ENCODE results near the gene KRTAP5-5.
"Not testable (repeated sequence)": the region's sequence is repeated elsewhere in the genome, so short reads cannot be mapped to it uniquely, and the experiment has no call there.

The KRTAP5-5 gene

DNA sequence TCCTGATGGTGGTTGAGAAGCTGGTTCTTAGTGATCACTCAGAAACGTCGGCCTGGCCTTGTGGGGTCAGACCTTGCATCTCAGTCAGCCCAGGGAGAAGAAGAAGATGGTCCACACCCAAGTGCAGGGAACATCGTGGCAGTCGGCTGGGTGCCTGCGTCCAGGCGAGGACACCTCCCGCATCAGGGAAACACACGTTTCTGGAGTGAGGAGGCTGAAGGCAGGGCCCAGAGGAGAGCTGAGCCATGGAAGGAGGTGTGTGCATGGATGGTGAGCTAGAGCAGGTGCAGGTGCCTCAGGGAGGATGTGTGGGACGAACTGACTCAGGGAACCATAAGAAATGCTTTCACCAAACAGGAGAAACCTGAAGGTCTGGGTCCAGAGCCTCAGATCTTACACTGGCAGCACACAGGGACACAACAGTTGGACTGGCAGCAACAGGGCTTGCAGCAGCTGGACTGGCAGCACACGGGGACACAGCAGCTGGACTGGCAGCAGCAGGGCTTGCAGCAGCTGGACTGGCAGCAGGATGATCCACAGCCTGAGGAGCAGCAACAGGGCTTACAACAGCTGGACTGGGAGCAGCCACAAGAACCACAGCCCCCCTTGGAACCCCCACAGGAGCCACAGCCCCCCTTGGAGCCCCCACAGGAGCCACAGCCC lies 32.1 kb upstream of the KRTAP5-5 start:
- FAIRE-seq, result no peak
- DNase-seq (ENCODE audit: insufficient read length, low spot score), result no peak
- no peak for TF ChIP-seq POLR2AphosphoS5 (IDR thresholded peaks at IDR 0.05; ENCODE audit: low read depth, low read length)
- TF ChIP-seq POLR2A (IDR thresholded peaks at IDR 0.05; ENCODE audit: low read depth, low read length), result no peak
- no peak for TF ChIP-seq SPI1 (IDR thresholded peaks at IDR 0.05; ENCODE audit: low read depth, low read length)

DNA sequence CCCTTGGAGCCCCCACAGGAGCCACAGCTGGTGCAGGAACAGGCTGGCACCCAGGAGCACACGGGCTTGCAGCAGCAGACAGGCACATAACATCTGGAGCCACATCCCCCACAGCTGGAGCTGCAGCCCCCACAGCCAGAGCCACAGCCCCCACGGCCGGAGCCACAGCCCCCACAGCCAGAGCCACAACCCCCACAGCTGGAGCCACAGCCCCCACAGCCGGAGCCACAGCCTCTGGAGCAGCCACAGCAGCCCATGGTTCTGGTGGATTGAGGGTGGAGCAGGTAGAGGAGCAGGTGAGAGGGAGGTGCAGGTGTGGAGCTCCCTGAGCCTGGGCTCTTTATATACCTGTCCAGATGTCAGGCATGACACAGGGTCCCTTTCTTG lies 31.6 kb upstream of the KRTAP5-5 start, which contains the start of gene KRTAP5-2:
Gene KRTAP5-2, minus strand, starts transcription at position 301 of the 387 bp plus-strand sequence. Its CDS starts 44 bp downstream, at position 257.
- FAIRE-seq (no peak), DNase-seq (ENCODE audit: insufficient read length, low spot score) (no peak)
- TF ChIP-seq POU2F2 (IDR thresholded peaks at IDR 0.05; ENCODE audit: low read depth, low read length) (no peak), TAF1 (IDR thresholded peaks at IDR 0.05; ENCODE audit: low read depth, low read length) (no peak), POLR2A (IDR thresholded peaks at IDR 0.05; ENCODE audit: low read depth, low read length) (no peak), POLR2AphosphoS5 (IDR thresholded peaks at IDR 0.05; ENCODE audit: low read depth, low read length) (no peak), PAX5 (IDR thresholded peaks at IDR 0.05; ENCODE audit: insufficient read depth, low read length, severe bottlenecking) (no peak), SPI1 (IDR thresholded peaks at IDR 0.05; ENCODE audit: low read depth, low read length) (no peak)

- not testable (repeated sequence) for DNase-seq (ENCODE audit: insufficient read length, low spot score); FAIRE-seq
These were observed 31.2 kb upstream of the KRTAP5-5 start for GRCh38 chr11:1598406-1598805.

DNA sequence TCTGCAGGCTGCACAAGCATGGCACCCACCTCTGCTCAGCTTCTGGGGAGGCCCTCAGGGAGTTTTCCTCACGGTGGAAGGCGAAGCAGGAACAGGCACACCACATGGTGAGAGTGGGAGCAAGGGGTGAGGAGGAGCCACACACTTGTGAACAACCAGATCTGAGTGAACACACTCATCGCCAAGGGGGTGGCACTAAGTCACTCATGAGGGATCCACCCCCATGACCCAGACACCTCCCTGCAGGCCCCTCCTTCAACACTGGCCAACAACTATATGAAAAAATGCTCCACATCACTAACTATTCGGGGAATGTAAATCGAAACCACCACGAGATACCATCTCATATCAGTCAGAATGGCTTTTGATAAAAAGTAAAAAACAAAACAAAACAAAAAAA lies 30.8 kb upstream of the KRTAP5-5 start:
- TF ChIP-seq POU2F2 (IDR thresholded peaks at IDR 0.05; ENCODE audit: low read depth, low read length) (no peak), POLR2AphosphoS5 (IDR thresholded peaks at IDR 0.05; ENCODE audit: low read depth, low read length) (no peak), POLR2A (IDR thresholded peaks at IDR 0.05; ENCODE audit: low read depth, low read length) (no peak), PAX5 (IDR thresholded peaks at IDR 0.05; ENCODE audit: insufficient read depth, low read length, severe bottlenecking) (no peak)
- FAIRE-seq (no peak), DNase-seq (ENCODE audit: insufficient read length, low spot score) (no peak)

- TF ChIP-seq TAF1 (IDR thresholded peaks at IDR 0.05; ENCODE audit: low read depth, low read length), result no peak
- no peak for TF ChIP-seq POLR2A (IDR thresholded peaks at IDR 0.05; ENCODE audit: low read depth, low read length)
- TF ChIP-seq POU2F2 (IDR thresholded peaks at IDR 0.05; ENCODE audit: low read depth, low read length), result no peak
- TF ChIP-seq PAX5 (IDR thresholded peaks at IDR 0.05; ENCODE audit: insufficient read depth, low read length, severe bottlenecking), result no peak
- no peak for TF ChIP-seq SPI1 (IDR thresholded peaks at IDR 0.05; ENCODE audit: low read depth, low read length)
- DNase-seq (ENCODE audit: insufficient read length, low spot score) (no peak), FAIRE-seq (no peak)
These were observed 28.9 kb upstream of the KRTAP5-5 start for GRCh38 chr11:1600626-1601025.

DNA sequence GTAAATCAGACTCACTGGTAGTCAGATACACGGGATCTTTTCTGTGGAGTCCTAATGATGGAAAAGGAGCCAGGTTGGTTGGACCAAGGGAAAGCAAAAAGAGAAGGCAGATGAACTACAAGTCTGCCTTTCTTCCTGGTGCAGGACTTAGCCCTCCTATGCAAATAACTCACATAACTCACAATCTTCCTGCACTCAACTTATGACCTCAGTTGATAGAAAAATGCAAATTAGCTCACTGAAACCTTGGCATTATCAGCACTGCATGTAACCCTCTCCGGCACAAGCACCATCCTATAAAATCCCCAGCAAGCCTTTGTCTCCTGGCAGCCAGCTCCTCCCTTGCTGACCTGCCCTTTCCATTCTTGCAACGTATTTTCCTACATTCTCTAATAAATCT lies 27.9 kb upstream of the KRTAP5-5 start:
- FAIRE-seq, result peak; percentile 84
- DNase-seq (ENCODE audit: insufficient read length, low spot score), result not testable (repeated sequence)

GRCh38 chr11:1603629-1604028 lies 25.9 kb upstream of the KRTAP5-5 start:
- FAIRE-seq, result no peak
- no peak for DNase-seq (ENCODE audit: insufficient read length, low spot score)
- no peak for TF ChIP-seq PAX5 (IDR thresholded peaks at IDR 0.05; ENCODE audit: insufficient read depth, low read length, severe bottlenecking)
- no peak for TF ChIP-seq POU2F2 (IDR thresholded peaks at IDR 0.05; ENCODE audit: low read depth, low read length)
- no peak for TF ChIP-seq POLR2A (IDR thresholded peaks at IDR 0.05; ENCODE audit: low read depth, low read length)
- TF ChIP-seq POLR2AphosphoS5 (IDR thresholded peaks at IDR 0.05; ENCODE audit: low read depth, low read length), result no peak
- no peak for TF ChIP-seq SPI1 (IDR thresholded peaks at IDR 0.05; ENCODE audit: low read depth, low read length)
- TF ChIP-seq TAF1 (IDR thresholded peaks at IDR 0.05; ENCODE audit: low read depth, low read length), result no peak

GRCh38 chr11:1604181-1604580 lies 25.4 kb upstream of the KRTAP5-5 start:
- no peak for TF ChIP-seq POLR2A (IDR thresholded peaks at IDR 0.05; ENCODE audit: low read depth, low read length)
- no peak for TF ChIP-seq POU2F2 (IDR thresholded peaks at IDR 0.05; ENCODE audit: low read depth, low read length)
- no peak for TF ChIP-seq SPI1 (IDR thresholded peaks at IDR 0.05; ENCODE audit: low read depth, low read length)
- no peak for TF ChIP-seq TAF1 (IDR thresholded peaks at IDR 0.05; ENCODE audit: low read depth, low read length)
- DNase-seq (ENCODE audit: insufficient read length, low spot score) (no peak), FAIRE-seq (no peak)

- no peak for FAIRE-seq
- DNase-seq (ENCODE audit: insufficient read length, low spot score), result no peak
- TF ChIP-seq POLR2AphosphoS5 (IDR thresholded peaks at IDR 0.05; ENCODE audit: low read depth, low read length) (no peak), TAF1 (IDR thresholded peaks at IDR 0.05; ENCODE audit: low read depth, low read length) (no peak), POLR2A (IDR thresholded peaks at IDR 0.05; ENCODE audit: low read depth, low read length) (no peak), SPI1 (IDR thresholded peaks at IDR 0.05; ENCODE audit: low read depth, low read length) (no peak), POU2F2 (IDR thresholded peaks at IDR 0.05; ENCODE audit: low read depth, low read length) (no peak), PAX5 (IDR thresholded peaks at IDR 0.05; ENCODE audit: insufficient read depth, low read length, severe bottlenecking) (no peak)
These were observed 24.9 kb upstream of the KRTAP5-5 start for GRCh38 chr11:1604711-1605110.

GRCh38 chr11:1605923-1606322 lies 23.7 kb upstream of the KRTAP5-5 start:
- DNase-seq (ENCODE audit: insufficient read length, low spot score) (peak; percentile 75), FAIRE-seq (peak; percentile 88)
- TF ChIP-seq SPI1 (IDR thresholded peaks at IDR 0.05; ENCODE audit: low read depth, low read length), result peak; percentile 66

GRCh38 chr11:1607156-1607845 lies 22.3 kb upstream of the KRTAP5-5 start:
- not testable (repeated sequence) for DNase-seq (ENCODE audit: insufficient read length, low spot score); FAIRE-seq

DNA sequence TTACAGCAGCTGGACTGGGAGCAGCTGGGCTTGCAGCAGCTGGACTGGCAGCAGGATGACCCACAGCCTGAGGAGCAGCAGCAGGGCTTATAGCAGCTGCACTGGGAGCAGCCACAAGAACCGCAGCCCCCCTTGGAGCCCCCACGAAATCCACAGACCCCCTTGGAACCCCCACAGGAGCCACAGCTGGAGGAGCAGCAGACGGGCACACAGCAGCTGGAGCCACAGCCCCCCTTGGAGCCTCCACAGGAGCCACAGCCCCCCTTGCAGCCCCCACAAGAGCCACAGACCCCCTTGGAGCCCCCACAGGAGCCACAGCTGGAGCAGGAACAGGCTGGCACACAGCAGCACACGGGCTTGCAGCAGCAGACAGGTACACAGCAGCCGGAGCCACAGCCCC lies 21.7 kb upstream of the KRTAP5-5 start:
- DNase-seq (ENCODE audit: insufficient read length, low spot score); FAIRE-seq: not testable (repeated sequence)

Measured in GM12891 (cell line).